ENCODE data around the gene TNFRSF8. TPM values are rescaled to one million over a fixed set of nuclear protein-coding genes. Genes with fewer than 3 reads are reported as not detected.
A peak's percentile ranks its signal among the peaks of the same experiment; 100 is the strongest.

The TNFRSF8 gene
- polyA plus RNA-seq, 1 experiment, result 0.22 TPM

DNA sequence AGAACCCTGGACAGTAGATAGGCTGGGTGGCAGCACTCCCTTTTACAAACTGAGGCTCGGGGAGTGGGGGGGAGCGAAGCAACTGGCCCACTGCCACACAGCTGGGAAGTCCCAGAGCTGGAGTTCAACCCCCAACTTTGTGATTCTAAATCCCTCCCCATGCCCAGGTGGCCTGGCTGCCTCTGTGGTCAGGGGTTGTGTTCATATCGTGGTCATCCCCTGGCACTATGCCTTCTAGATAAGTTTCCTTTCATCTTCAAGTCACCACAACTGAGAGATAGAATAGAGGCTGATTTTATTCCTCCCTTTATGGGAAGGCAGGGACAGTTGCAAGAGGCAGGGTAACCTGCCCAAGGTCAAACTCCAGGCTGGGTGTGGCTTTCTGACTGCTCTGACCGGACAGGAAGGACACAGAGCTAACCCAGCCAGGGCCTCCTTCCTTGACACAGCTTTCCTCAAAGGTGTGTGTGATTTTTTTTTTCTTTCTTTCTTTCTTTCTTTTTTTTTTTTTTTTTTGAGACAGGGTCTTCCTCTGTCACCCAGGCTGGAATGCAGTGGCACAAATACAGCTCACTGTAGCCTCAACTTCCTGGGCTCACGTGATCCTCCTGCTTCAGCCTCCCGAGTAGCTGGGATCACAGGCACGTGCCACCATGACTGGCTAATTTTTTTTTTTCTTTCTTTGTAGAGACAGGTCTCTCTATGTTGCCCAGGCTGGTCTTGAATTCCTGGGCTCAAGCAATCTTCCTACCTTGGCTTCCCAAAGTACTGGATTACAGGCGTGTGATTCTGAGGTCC is 85.3 kb downstream of the TNFRSF8 start:
- no peaks in the 10 kb centered on the region for H3K27me3 ChIP-seq (ENCODE audit: control insufficient read depth, insufficient read depth, low read length)
- CTCF ChIA-PET, result interaction anchor here (0.6 to 2.8 kb wide), 4 partner anchors 11 to 922 kb away, joined by 3 to 11 read pairs (median 4); no protein-coding TSS in a partner anchor
- TF ChIP-seq, protein P1, sequence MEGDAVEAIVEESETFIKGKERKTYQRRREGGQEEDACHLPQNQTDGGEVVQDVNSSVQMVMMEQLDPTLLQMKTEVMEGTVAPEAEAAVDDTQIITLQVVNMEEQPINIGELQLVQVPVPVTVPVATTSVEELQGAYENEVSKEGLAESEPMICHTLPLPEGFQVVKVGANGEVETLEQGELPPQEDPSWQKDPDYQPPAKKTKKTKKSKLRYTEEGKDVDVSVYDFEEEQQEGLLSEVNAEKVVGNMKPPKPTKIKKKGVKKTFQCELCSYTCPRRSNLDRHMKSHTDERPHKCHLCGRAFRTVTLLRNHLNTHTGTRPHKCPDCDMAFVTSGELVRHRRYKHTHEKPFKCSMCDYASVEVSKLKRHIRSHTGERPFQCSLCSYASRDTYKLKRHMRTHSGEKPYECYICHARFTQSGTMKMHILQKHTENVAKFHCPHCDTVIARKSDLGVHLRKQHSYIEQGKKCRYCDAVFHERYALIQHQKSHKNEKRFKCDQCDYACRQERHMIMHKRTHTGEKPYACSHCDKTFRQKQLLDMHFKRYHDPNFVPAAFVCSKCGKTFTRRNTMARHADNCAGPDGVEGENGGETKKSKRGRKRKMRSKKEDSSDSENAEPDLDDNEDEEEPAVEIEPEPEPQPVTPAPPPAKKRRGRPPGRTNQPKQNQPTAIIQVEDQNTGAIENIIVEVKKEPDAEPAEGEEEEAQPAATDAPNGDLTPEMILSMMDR (IDR thresholded peaks at IDR 0.05; ENCODE audit: low read depth, low read length), result no peak
- H3K4me3 ChIP-seq (ENCODE audit: low read depth, low read length), result no peak overlapping the region
- H3K9me3 ChIP-seq (ENCODE audit: control insufficient read depth, insufficient read depth, low read length), result peaks cover 5% of the 10 kb centered on the region
- H3K27ac ChIP-seq (ENCODE audit: low read depth, low read length), result no peak overlapping the region
- POLR2A ChIA-PET, result interaction anchor here (0.6 to 0.7 kb wide), 2 partner anchors 68 to 110 kb away, joined by 5 to 6 read pairs; no protein-coding TSS in a partner anchor
- DNase-seq (ENCODE audit: low read depth, low spot score), result no peak

DNA sequence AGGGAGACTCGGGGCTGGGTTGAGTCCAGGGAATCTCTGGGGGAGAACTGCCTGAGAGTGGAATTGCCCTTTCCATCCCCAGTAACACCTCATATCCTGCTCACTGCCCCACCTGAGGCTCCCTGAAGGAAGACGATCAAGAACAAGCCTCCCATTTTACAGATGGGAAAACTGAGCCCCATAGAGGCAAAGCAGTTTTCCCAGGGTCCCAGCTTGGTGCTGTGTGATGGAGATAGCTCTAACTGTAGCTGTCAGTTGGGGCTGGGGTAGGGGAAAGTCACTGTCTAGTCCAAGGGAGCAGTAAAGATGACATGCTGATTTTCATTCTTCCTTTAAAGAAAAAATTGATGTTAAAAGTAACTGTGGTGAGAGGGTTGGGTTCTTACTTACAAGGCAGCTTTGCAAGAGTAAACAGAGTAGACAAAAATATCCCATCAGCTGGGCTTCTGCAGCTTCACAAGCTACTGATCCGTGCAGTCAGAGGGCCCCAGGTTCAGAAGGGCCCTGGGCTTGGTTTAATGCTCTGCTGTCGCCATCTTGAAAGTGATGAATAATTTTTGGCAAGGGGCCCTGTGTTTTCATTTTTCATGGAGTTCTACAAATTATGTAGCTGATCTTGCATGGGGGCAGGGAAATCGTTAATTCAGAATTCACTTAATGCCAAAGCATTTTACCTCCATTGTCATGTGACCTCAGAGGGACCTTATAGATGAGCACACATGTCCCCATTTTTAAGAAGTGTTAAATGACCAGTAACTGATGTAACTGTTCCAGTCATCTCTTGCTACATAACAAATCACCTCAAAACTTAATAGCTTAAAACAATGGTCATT is 86.1 kb downstream of the TNFRSF8 start:
- H3K9me3 ChIP-seq (ENCODE audit: control insufficient read depth, insufficient read depth, low read length), result peaks cover 5% of the 10 kb centered on the region
- CTCF ChIA-PET, result interaction anchor here (0.7 to 2.8 kb wide), 2 partner anchors 16 to 24 kb away, joined by 3 to 11 read pairs (median 9); no protein-coding TSS in a partner anchor
- no peak overlapping the region for H3K4me3 ChIP-seq (ENCODE audit: low read depth, low read length)
- TF ChIP-seq, protein P1 (IDR thresholded peaks at IDR 0.05; ENCODE audit: low read depth, low read length), result no peak
- H3K27ac ChIP-seq (ENCODE audit: low read depth, low read length), result peak overlapping the region; percentile 52
- POLR2A ChIA-PET, result interaction anchor here (0.7 kb wide), 1 partner anchor 67 kb away, joined by 5 read pairs; no protein-coding TSS in a partner anchor
- no peaks in the 10 kb centered on the region for H3K27me3 ChIP-seq (ENCODE audit: control insufficient read depth, insufficient read depth, low read length)
- DNase-seq (ENCODE audit: low read depth, low spot score), result no peak

DNA sequence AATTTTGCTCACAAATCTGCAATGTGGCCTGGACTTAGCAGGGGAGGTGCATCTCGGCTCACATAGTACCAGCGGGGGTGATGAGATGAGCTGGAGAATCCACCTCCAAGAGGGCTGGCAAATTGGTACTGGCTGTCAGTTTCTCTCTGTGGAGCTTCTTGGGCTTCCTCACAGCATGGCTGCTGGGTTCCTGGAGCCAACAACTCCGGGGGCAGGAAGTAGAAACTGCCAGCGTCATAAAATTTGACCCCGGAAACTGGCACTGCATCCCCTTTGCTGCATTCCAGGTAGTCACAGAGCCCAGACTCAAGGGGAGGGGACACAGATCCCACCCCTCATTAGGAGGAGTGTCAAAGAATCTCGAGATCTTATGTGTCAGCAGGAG is 86.7 kb downstream of the TNFRSF8 start:
- Histone ChIP-seq H3K4me3 (ENCODE audit: low read depth, low read length) (no peak overlapping the region), H3K9me3 (ENCODE audit: control insufficient read depth, insufficient read depth, low read length) (peaks cover 5% of the 10 kb centered on the region), H3K27me3 (ENCODE audit: control insufficient read depth, insufficient read depth, low read length) (no peaks in the 10 kb centered on the region), H3K27ac (ENCODE audit: low read depth, low read length) (no peak overlapping the region)
- ChIA-PET POLR2A (no interaction called here), CTCF (interaction anchor here (0.7 to 1.2 kb wide), 2 partner anchors 16 to 25 kb away, joined by 3 to 9 read pairs; no protein-coding TSS in a partner anchor)
- no peak for DNase-seq (ENCODE audit: low read depth, low spot score)
- TF ChIP-seq, protein P1 (IDR thresholded peaks at IDR 0.05; ENCODE audit: low read depth, low read length), result no peak

DNA sequence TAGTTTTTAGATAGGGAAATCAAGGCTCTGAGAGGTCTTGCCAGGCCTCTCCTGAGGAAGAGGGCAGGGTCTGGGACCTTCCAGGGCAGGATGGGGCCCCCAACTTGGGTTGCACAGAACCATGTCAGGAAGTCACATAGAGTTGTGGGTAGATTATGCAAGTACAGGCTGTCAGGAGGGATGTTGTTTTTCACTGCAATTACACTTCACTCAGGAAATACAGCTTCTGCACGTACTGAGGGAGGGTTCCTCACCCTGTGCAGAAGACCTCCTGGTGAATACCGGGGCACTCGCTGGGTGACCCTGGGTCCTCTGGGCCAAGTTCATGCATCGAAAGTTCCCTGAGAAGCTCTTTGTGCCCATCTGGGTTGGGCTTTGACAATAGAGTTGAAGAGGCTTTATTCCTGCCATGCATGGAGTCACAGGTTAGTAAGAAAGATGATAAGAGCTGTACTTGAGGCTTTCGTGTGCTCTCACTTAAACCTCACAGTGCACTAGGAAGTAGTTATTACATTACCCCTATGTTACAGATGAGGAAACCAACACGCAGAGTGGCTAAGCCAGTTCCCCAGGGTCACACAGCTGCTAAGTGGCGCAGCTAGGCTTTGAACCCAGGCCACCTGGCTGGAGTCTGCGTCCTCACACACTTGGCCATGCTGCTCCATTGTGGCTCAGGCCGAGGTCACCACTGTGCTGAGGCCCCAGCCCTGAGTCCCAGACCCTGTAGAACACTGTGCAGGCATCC is 87.5 kb downstream of the TNFRSF8 start:
- peaks cover 5% of the 10 kb centered on the region for H3K9me3 ChIP-seq (ENCODE audit: control insufficient read depth, insufficient read depth, low read length)
- H3K27me3 ChIP-seq (ENCODE audit: control insufficient read depth, insufficient read depth, low read length), result no peaks in the 10 kb centered on the region
- ChIA-PET CTCF (interaction anchor here (1.2 kb wide), 1 partner anchor 26 kb away, joined by 9 read pairs; no protein-coding TSS in a partner anchor), POLR2A (interaction anchor here (0.9 kb wide), 2 partner anchors 39 to 50 kb away, joined by 3 read pairs; no protein-coding TSS in a partner anchor)
- DNase-seq (ENCODE audit: low read depth, low spot score), result no peak
- no peak overlapping the region for H3K27ac ChIP-seq (ENCODE audit: low read depth, low read length)
- H3K4me3 ChIP-seq (ENCODE audit: low read depth, low read length), result no peak overlapping the region
- TF ChIP-seq, protein P1 (IDR thresholded peaks at IDR 0.05; ENCODE audit: low read depth, low read length), result no peak
